ENCODE measurements around the gene IQSEC1. TPM values are rescaled to one million over a fixed set of nuclear protein-coding genes. Genes with fewer than 3 reads are reported as not detected.

Gene IQSEC1
- total RNA-seq, 1 donor from 2014 or later, result 31.3 TPM

DNA sequence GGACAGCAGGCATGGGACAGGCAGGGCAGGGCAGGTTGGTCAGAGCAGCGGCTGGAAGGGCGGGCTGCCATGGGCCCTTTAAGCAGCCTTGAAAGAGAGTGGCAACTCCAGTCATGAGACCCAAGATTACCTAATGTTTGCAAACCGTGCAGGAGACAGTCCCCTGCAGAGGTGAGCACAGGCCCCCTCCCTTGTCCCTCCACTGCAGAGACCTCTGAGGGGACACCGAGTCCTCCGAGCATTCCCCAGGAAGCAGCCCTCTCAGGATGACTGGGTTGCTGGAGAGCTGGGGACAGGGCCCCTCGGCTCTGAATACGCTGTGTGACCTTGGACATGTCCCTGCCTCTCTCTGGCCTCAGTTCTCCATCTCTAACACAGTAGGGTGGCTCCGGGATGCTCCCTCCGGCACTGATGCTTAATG, 81.4 kb downstream of the IQSEC1 start:
- H3K4me1 Mint-ChIP-seq, result peaks cover 8% of the 10 kb centered on the region
- H3K36me3 Mint-ChIP-seq (ENCODE audit: low read depth), result no peaks in the 10 kb centered on the region
- H3K27me3 Mint-ChIP-seq (ENCODE audit: low read depth), result peaks cover 32% of the 10 kb centered on the region
- no peaks in the 10 kb centered on the region for H3K9me3 Mint-ChIP-seq
- TF ChIP-seq, protein P1, sequence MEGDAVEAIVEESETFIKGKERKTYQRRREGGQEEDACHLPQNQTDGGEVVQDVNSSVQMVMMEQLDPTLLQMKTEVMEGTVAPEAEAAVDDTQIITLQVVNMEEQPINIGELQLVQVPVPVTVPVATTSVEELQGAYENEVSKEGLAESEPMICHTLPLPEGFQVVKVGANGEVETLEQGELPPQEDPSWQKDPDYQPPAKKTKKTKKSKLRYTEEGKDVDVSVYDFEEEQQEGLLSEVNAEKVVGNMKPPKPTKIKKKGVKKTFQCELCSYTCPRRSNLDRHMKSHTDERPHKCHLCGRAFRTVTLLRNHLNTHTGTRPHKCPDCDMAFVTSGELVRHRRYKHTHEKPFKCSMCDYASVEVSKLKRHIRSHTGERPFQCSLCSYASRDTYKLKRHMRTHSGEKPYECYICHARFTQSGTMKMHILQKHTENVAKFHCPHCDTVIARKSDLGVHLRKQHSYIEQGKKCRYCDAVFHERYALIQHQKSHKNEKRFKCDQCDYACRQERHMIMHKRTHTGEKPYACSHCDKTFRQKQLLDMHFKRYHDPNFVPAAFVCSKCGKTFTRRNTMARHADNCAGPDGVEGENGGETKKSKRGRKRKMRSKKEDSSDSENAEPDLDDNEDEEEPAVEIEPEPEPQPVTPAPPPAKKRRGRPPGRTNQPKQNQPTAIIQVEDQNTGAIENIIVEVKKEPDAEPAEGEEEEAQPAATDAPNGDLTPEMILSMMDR (conservative IDR thresholded peaks at IDR 0.05), result no peak
- no peak overlapping the region for H3K27ac Mint-ChIP-seq (ENCODE audit: unreplicated experiment)
- no peak for DNase-seq (ENCODE audit: low read depth, low spot score)
- peak overlapping the region; percentile 80 for H3K4me3 Mint-ChIP-seq

DNA sequence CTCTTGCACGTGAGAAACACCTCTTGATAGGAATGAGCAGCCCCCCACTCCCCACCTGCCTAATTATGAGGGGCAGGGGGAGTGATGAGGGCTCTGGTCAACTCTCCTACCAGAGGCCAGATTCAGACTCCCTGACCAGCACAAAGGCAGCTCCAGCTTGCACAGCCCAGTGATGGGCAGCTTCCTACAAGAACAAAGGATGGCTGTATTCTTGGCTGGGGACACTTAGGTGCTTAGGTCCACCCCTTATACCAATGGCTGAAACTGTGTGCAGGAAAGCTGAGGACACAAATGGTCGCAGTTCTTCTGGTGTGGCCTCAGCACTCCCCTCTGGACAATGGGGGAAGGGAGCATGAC, 81.8 kb downstream of the IQSEC1 start:
- Mint-ChIP-seq H3K4me1 (peaks cover 8% of the 10 kb centered on the region), H3K27me3 (ENCODE audit: low read depth) (peaks cover 28% of the 10 kb centered on the region), H3K36me3 (ENCODE audit: low read depth) (no peaks in the 10 kb centered on the region), H3K9me3 (no peaks in the 10 kb centered on the region), H3K27ac (ENCODE audit: unreplicated experiment) (no peak overlapping the region), H3K4me3 (peak overlapping the region; percentile 80)
- no peak for DNase-seq (ENCODE audit: low read depth, low spot score)
- TF ChIP-seq, protein P1 (conservative IDR thresholded peaks at IDR 0.05), result no peak

DNA sequence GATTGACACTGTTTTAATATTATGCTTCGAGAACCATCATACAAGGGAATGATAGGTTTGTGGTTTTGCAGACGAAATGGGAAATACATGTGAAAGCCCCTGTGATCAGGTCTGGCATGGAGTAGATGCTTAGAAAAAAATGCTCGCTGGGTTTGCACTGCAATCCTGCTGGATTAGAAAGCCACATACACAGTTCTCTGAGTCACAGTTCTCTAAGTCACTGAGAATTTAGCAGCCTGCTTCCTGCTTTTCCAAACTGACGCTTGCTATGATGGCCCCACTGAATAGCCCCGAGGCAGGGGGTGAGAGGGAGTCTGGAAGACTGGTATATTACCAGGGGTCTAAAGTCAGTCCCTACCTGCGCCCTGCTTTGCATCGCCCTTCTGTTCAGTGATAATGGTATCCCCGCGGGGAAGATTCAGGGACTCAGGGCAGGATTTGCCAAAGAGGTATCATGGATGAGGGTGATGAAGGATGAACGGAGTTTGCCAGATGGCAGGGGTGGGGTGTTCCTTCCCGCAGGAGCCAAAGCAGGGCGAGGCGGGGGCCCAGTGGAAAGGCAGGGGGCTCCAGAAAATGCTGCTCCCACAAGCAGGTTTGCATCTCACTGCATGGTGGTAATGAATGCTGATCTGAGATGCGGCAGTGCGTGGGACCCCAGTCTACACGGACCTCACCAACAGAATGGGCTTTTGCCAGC, 82.3 kb downstream of the IQSEC1 start:
- Mint-ChIP-seq H3K4me1 (peaks cover 8% of the 10 kb centered on the region), H3K36me3 (ENCODE audit: low read depth) (no peaks in the 10 kb centered on the region), H3K4me3 (peak overlapping the region; percentile 80), H3K9me3 (no peaks in the 10 kb centered on the region), H3K27ac (ENCODE audit: unreplicated experiment) (no peak overlapping the region), H3K27me3 (ENCODE audit: low read depth) (peaks cover 25% of the 10 kb centered on the region)
- no peak for DNase-seq (ENCODE audit: low read depth, low spot score)
- TF ChIP-seq, protein P1 (conservative IDR thresholded peaks at IDR 0.05), result no peak

DNA sequence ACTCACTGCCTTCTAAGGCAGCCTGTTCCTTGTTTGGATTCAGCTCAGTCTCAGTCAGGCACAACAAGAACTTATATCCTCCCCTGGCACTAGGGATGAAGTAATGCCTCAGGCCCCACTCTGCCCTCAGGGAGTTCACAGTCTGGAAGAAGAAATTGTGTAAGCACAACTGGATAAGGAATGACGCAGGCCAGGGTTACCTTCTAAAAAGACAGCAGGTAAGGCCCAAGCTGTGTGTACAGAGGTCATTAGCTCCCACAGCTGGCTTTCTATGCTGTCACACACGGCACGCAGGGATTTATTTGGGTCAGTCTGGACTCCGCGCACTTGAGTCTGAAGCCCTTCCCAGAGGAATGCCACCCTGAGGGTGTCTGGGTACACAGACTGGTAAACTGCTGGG, 82.9 kb downstream of the IQSEC1 start:
- Mint-ChIP-seq H3K27me3 (ENCODE audit: low read depth) (peaks cover 25% of the 10 kb centered on the region), H3K36me3 (ENCODE audit: low read depth) (no peaks in the 10 kb centered on the region), H3K9me3 (no peaks in the 10 kb centered on the region), H3K27ac (ENCODE audit: unreplicated experiment) (no peak overlapping the region), H3K4me3 (no peak overlapping the region), H3K4me1 (peaks cover 8% of the 10 kb centered on the region)
- TF ChIP-seq, protein P1 (conservative IDR thresholded peaks at IDR 0.05), result no peak
- no peak for DNase-seq (ENCODE audit: low read depth, low spot score)

DNA sequence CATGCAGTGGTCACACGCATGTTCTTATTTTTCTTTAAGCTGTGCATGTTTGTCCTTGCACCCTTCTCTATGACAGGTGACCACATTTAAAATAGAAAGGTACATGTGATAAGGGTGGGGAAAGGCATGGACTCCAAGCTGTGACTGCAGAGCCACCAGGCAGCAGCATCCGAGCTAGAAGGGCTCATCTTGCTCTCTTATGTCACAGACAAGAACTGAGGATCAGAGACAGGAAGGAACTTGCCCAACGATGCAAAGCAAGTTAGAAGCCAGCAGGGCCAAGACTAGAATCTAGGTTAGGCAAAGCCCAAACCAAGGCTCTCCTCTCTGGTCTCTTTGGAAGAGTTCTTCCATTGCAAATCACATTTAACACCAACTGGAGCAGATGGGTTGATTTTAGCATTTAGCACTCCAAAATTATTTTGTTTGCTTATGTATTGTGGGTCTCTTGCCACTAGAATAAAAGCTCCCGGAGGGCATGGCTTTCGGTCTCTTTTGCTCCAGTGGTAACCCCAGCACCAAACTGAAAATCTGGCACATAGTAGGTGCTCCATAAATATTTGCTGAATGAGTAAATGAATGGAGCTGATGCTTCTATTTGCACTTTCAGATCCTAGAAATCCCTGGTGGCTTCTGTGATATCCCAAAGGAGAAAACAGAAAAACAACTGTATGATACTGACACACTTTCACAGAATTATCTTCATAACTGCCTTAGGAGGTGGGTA, 84.3 kb downstream of the IQSEC1 start:
- TF ChIP-seq, protein P1 (conservative IDR thresholded peaks at IDR 0.05), result no peak
- Mint-ChIP-seq H3K4me3 (no peak overlapping the region), H3K4me1 (peaks cover 5% of the 10 kb centered on the region), H3K36me3 (ENCODE audit: low read depth) (no peaks in the 10 kb centered on the region), H3K27me3 (ENCODE audit: low read depth) (peaks cover 21% of the 10 kb centered on the region), H3K27ac (ENCODE audit: unreplicated experiment) (no peak overlapping the region), H3K9me3 (no peaks in the 10 kb centered on the region)
- DNase-seq (ENCODE audit: low read depth, low spot score), result no peak
